BJ (cell line): ENCODE measurements around the gene CALD1. TPM values are rescaled to one million over a fixed set of nuclear protein-coding genes. Genes with fewer than 3 reads are reported as not detected.
A peak's percentile ranks its signal among the peaks of the same experiment; 100 is the strongest.

Experiments used
- CTCF ChIA-PET: fragments of 350-600 bp; formaldehyde crosslinking; extraction: SDS; loops from one replicate; lab custom pipeline; 2021; ENCODE audit warnings: antibody characterized with exemption, inconsistent platforms; lab: Yijun Ruan, JAX
- POLR2A ChIA-PET: fragments of 300-600 bp; sonication (Branson Sonifier 250); formaldehyde crosslinking; extraction: SDS; loops from one replicate; lab custom pipeline; 2021; ENCODE audit warnings: antibody characterized with exemption; lab: Charles Lee
- DNase-seq: peaks from one replicate; pipeline ENCODE4 v3.0.0-alpha.2; 2011; ENCODE audit warnings: low read depth
- H3K27me3 ChIP-seq: 2 replicates; pipeline ENCODE4 v1.6.0; 2011; ENCODE audit warnings: low read length; ENCODE audit not compliant: control insufficient read depth, insufficient read depth
- H3K36me3 ChIP-seq: 2 replicates; pipeline ENCODE4 v1.5.1; 2011; ENCODE audit warnings: low read length; ENCODE audit not compliant: control insufficient read depth, insufficient read depth
- H3K4me3 ChIP-seq: 2 replicates; pipeline ENCODE4 v1.5.1; 2011; ENCODE audit warnings: low read depth, mild to moderate bottlenecking, control low read depth, low read length
- polyA plus RNA-seq: library from polyadenylated mRNA; depleted of rRNA; stranded (reverse); fragments of >200 nt; gene quantifications from 2 replicates; pipeline ENCODE4 v1.2.3, GENCODE V29; 2011
- TF ChIP-seq, protein P1 (sequence below): IDR thresholded peaks from 2 replicates; pipeline ENCODE4 v1.5.1; 2011; ENCODE audit warnings: low read depth, mild to moderate bottlenecking, control low read depth, inconsistent platforms, low read length, moderate library complexity; ENCODE audit not compliant: insufficient read depth

The CALD1 gene
- polyA plus RNA-seq, 1 experiment, result 1,629 TPM

DNA sequence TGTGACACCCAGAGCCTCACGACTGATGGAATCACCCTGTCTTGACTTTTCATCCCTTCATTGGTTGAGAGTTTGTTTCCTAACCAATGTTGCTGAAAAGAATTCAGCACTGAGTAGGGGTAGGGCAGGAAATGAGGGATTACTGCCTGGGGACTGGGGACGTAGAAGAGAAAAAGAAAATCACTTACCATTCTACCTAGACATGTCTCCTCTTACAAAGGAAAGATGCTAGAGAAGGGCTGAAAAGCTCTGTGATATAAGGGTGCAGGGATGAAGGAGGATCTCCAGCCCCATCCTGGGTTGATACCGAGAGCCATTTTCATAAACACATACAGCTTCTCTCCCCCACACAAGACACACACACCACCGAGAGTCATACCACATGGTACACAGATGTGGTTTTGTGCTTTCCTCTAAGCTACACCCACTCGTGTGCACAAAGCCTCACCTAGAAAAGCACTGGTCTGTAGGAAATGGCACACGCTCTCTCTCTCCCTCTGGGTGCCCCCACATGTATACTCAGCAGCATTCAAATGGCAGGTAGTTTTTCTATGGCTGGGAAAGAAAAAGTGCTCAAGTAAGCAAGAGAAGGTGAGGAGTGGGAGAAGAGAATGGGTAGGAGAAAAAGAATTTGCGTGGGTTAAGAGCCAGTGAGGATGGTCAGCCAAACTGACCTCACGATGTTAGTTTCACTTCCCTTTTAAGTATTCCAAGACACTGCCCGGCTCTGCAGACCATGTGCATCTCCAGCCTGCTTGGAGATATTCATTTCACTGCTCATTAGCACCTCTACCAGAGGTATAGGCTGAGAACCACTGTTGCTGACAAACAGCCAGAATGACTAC is 85.8 kb downstream of the CALD1 start:
- Histone ChIP-seq H3K27me3 (no peaks in the 10 kb centered on the region), H3K36me3 (peaks cover 15% of the 10 kb centered on the region), H3K4me3 (peak overlapping the region; percentile 12; the same call in 1 of the 2 replicates)
- TF ChIP-seq, protein P1, sequence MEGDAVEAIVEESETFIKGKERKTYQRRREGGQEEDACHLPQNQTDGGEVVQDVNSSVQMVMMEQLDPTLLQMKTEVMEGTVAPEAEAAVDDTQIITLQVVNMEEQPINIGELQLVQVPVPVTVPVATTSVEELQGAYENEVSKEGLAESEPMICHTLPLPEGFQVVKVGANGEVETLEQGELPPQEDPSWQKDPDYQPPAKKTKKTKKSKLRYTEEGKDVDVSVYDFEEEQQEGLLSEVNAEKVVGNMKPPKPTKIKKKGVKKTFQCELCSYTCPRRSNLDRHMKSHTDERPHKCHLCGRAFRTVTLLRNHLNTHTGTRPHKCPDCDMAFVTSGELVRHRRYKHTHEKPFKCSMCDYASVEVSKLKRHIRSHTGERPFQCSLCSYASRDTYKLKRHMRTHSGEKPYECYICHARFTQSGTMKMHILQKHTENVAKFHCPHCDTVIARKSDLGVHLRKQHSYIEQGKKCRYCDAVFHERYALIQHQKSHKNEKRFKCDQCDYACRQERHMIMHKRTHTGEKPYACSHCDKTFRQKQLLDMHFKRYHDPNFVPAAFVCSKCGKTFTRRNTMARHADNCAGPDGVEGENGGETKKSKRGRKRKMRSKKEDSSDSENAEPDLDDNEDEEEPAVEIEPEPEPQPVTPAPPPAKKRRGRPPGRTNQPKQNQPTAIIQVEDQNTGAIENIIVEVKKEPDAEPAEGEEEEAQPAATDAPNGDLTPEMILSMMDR, result no peak
- DNase-seq, result no peak
- ChIA-PET POLR2A (no interaction called here), CTCF (no interaction called here)

DNA sequence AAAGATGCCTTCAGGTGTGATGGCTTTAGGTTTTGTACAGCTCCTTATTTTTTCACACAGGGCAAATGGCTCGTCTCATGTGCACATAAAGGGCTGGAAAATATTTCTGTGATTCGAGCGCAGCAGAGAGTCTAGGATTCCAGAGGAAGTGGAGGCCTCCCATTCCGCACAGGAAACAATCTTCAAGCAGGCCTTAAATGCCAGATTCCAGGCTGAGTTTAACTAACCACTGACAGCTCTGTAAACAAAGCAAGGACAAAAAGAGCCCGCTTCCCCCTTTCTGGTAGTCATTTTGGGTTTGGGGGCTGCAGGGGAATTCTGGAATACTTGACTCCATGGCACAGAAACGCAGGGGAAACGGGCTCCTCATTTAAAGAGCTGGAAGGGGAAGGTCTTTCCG is 87.2 kb downstream of the CALD1 start:
- POLR2A ChIA-PET, result interaction anchor here (0.6 to 0.8 kb wide), 2 partner anchors 13 to 54 kb away, joined by 3 to 6 read pairs; no protein-coding TSS in a partner anchor
- no peak for DNase-seq
- H3K27me3 ChIP-seq, result no peaks in the 10 kb centered on the region
- CTCF ChIA-PET, result interaction anchor here (1.2 kb wide), 1 partner anchor 78 kb away, joined by 3 read pairs; no protein-coding TSS in a partner anchor
- H3K4me3 ChIP-seq, result no peak overlapping the region
- TF ChIP-seq, protein P1, result no peak
- peaks cover 14% of the 10 kb centered on the region for H3K36me3 ChIP-seq

DNA sequence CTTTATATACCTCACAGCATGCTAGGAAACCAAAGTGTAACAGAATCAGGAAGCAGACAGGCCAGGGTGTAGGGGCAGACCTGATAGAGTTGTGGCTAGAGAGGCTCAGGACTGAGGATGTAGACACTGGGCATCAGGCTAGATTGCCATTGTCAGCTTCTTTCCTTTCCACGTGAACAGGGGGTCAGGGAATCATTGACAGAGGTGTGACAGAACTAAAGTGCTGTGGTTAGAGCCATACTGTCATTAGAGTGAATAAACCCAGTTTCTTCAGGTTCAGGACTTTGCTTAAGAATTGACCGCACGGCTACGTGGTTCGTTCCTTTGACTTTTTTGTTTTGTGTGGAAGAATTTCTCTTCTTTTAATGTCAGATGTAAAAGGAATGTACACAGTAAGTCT is 90.7 kb downstream of the CALD1 start:
- ChIA-PET POLR2A (no interaction called here), CTCF (interaction anchor here (1.0 kb wide), 1 partner anchor 84 kb away, joined by 3 read pairs; no protein-coding TSS in a partner anchor)
- TF ChIP-seq, protein P1, result no peak
- Histone ChIP-seq H3K4me3 (no peak overlapping the region), H3K36me3 (peaks cover 10% of the 10 kb centered on the region), H3K27me3 (no peaks in the 10 kb centered on the region)
- no peak for DNase-seq

DNA sequence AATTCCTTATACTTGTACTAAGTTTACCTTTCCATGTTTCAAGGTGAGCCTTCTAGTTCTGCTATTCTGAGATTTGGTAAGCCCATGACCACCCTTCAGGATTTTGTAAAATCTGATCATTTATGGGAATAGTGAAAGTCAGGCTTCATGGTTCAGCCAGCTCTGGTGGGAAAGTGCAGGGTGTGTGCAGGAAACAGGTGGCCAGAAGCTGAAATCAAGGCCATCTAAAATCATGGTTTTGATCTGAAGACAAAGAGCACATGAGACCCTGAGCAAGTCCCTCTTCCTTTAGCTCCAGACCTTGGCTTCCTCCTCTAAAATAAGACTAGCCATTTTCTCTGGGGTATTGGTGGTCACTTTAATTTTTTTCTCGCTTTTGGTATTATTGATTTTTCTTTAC is 91.3 kb downstream of the CALD1 start:
- H3K27me3 ChIP-seq, result no peaks in the 10 kb centered on the region
- CTCF ChIA-PET, result interaction anchor here (1.1 kb wide), 1 partner anchor 9 kb away, joined by 3 read pairs; no protein-coding TSS in a partner anchor
- DNase-seq, result no peak
- H3K36me3 ChIP-seq, result peaks cover 10% of the 10 kb centered on the region
- POLR2A ChIA-PET, result no interaction called here
- no peak overlapping the region for H3K4me3 ChIP-seq
- TF ChIP-seq, protein P1, result no peak

DNA sequence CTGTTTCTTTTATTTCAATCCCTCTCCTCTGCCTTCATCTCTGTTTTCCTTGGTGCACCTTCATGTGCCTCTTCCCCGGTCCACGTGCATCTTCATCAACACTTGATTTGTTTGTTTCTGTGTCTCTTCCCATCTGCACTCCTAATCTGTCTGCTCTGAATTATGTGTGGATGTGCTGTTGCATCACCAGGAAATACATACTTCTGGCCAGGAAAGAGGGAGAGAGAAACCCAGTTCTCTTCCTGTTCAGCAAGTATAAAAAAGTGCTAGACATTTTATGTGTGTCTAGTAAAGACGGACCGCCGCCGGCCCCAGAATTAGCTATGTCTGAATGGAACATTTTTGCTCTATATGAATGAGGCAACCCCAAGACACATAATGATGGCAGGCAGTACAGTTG is 93.8 kb downstream of the CALD1 start:
- H3K4me3 ChIP-seq, result no peak overlapping the region
- POLR2A ChIA-PET, result no interaction called here

More for the DNA sequence above, 93.8 kb downstream of the CALD1 start:
- TF ChIP-seq, protein P1, result no peak
- Histone ChIP-seq H3K27me3 (no peaks in the 10 kb centered on the region), H3K36me3 (peaks cover 10% of the 10 kb centered on the region)
- CTCF ChIA-PET, result interaction anchor here (0.8 kb wide), 1 partner anchor 172 kb away, joined by 3 read pairs; no protein-coding TSS in a partner anchor
- DNase-seq, result no peak
